Stimulated activated CD4-positive, alpha-beta T cell treated with anti-CD3 and anti-CD28 coated beads, Interleukin-2, amount 100 ng/mL, for 4 hours (primary cell): ENCODE data around the gene PARD3.
"Not testable (repeated sequence)": the region's sequence is repeated elsewhere in the genome, so short reads cannot be mapped to it uniquely, and the experiment has no call there.

Experiments used
- DNase-seq: peaks from one replicate; pipeline ENCODE4 v3.0.0-alpha.2; 2020; ENCODE audit warnings: low read depth

The PARD3 gene

DNA sequence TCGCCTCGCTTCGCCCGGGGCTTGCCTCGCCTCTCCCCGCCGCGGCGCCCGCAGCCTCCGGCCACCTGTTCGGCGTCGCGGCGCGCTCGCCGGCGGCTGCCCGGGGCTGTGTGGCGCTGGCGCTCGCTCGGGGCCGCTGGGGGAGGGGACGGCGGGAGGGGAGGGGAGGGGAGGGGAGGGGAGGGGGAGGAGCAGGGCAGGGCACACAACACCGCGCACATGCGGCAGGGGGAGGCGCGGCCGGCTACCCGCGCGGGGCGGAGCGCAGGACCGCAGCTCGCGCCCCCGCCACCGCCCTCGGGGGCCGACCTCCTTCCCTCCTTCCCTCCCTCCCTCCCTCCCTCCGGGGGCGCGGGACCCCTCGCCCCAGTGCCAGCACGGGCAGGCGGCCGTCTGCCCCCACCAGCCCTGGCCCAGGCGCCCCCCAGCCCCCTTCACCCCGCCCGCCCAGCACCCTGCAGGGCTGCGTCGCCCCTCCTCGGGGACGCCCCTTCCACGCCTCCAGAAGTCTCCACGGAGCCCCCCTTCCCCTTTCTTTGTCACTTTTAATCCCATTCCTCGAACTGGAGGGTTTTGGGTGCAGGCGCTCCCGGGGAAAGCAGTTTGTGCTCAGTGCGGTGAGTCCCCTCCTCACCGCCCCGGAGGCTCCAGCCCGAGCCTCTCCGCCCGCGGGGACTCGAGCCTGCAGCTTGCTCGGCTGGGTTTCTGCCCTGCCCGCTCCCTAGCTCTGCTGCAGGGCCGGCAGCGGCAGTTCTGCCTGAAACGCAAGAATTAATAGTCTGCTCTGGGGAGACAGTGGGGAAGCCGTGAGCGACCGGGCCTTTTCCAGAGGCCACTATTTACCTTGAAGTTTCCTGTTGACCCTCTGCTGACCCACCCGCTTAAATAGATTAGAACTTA lies at the start of gene PARD3:
Gene PARD3, minus strand, starts transcription at position 112 of the 900 bp plus-strand sequence. CDS start 301 bp downstream, outside the sequence.
- DNase-seq = no peak

DNA sequence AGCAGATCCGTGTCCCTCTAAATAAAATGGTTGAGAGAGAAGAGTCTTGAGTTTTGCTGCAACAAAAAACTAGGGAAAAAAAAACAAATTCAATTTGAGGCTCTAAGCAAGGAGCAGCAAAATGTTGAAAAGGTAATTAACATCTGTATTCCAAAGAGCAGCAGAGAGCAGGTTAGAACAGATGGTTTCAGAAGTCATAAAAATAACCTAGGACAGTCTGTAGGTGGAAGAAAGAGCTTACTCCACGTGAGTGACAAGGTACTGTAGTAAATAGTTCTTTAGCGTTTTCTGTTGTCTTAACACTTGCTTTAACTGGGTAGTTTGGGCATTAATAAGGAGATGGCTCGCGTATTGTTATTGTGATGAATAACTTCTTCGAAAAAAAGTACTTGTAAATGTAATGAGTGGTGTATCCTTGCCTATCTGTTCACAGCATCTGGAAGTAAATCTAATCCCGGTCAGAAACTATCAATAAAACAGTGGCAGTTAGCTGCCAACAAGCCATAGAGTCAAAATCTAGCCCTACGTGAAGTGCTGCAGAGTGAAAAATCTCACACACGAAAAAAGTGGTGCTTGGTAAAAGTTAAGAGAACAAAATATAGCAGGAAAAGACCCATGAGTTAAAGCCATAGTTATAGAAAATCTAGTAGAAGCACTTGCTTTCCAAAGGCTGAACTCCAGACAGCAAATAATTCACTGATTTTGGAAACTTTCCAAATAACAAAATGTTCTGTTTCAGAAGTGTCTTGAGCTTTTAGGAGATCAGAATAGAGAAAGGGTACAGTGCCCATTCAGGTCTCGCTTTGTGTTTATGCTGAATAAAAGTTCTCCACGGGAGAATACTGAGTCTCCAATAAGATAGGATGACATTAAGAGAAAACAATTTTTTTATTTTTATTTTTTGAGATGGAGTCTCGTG lies 49.3 kb upstream of the PARD3 start:
- no peak for DNase-seq

DNA sequence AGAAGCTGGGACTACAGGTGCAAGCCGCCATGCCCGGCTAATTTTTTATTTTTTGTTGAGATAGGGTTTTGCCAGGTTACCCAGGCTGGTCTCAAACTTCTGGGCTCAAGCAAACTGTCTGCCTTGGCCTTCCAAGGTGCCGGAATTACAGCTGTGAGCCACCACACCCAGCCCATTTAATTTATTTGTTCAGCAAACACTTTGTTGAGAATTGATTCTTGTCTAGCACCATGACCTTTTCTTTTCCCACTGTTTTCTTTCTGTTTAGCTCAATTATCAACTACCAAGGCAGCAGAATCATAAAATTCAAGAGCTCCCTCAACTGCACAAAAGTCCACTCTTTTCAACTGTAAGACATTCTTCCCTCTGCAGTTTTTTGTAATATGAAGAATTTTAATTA lies 47.8 kb upstream of the PARD3 start:
- DNase-seq = no peak

DNA sequence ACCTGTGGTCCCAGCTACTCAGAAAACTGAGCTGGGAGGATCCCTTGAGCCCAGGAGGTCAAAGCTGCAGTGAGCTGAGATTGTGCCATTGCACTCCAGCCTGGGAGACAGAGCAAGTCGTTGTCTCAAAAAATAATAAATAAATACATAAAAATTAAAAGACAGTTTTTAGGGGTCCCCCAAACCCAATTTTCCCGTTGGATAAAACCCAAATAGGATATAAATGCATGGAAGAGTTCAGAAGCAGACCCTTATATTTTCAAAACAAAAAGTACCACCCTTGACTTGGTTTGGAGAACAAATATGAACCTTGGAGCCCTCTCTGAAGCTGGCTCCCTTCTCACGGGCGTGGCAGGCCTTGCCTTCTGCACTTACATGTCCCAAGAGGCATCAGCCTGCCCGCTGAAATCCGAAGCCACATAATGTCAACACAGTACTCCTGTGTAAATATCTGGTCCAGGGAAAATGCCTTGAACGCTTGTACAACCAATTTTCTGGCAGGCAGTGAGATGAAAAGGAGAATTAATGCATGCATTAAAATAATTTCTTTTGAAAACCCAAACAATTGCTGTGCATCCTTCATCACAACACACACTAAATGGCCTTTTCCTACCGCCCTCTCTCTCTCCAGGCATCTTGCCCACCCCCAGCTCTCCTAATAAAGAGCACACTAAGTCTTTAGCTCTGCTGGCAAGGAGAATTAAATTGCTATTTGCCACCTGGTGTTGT lies 46.4 kb upstream of the PARD3 start:
- DNase-seq = no peak

DNA sequence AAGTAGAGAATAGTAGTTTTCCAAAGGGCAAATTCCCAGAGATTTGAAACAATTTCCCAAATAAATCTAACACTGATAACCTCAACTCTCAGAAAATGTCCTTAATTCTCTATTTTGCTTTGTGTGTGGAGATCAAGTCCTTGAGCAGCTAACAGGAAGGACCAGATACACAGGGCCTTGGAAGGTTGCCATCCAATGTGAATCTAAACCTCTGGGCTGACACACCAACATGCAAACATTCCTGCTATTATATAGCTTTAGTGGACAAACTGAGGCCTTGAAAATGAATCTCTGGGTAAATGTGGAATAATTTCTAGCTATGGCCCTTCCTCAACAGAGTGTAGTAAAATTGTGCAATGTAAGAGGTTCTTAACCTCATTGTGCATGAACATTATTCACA lies 44.1 kb upstream of the PARD3 start:
- no peak for DNase-seq

DNA sequence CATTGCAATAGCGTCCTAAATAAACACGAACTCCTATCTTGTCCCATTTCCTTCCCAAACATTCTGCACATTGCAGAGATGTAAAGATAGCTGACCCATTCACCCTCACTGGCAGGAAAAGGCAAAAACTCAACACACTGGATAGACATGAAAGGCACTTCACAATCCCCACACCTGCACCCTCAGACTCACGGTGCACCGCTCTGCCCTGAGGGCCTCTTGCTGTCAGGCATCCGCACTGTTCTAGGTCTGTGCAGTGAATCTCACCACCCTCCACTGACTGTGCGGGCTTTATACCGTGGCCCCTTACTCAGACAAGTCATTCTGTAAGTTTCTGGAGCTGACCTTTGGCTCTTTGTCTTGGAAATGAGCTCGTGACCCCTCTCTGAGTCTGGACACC lies 42.9 kb upstream of the PARD3 start:
- no peak for DNase-seq

DNA sequence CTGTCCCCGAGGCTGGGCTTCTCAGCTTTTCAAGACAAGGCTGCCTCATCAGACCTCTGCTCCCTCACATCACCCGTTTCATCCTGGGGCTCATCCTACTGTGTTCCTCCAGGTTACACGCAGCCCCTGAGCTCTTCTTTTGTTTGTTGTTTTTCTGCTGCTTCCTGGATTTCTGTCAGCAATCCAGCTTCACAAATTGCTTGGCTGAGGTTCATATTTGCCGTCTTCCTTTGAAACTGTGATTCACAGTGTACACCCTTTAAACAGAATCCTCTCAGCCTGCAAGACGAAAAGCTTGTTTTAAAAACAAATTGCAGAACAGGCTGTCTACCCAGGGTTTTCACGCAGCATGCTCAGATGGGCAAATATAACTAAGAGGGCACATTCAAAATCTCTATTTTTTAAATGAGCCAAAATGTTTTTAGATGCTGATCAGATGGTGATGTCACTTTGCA lies 39.1 kb upstream of the PARD3 start:
- DNase-seq = no peak

DNA sequence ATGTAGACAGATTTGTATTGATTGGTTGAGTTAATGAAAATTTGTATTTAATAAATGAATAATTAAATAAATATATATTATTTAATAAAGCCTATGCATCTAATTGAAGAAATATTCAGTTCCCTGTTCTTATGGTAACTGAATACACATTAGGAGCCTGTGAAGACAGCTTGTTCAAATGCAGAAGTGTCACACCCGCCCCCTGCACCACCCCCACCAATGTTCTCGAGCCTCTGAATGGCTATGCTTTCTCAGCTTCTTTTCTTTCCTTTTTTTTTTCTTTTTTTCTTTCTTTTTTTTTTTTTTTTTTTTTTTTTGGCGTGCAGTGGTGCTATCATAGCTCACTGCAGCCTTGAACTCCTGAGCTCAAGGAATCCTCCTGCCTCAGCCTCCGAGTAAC lies 38.3 kb upstream of the PARD3 start:
- DNase-seq = no peak

DNA sequence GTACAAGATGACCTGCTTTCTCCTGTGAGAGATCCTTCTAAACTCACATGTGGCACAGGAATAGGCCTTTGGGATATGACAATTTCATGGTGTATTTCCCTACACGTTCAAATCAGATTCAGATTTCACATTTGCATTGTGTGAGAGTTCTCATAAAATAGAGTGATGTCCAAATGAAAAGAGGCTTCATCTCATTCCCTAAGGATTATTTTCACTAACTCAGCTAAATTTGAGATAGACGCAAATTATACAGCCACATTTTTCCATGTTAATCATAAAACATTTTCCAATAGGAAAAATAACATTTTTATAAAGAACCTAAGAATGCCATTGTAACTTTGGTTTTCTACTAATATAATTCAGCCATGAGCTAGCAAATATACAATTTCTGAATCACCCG lies 35.5 kb upstream of the PARD3 start:
- DNase-seq = no peak

DNA sequence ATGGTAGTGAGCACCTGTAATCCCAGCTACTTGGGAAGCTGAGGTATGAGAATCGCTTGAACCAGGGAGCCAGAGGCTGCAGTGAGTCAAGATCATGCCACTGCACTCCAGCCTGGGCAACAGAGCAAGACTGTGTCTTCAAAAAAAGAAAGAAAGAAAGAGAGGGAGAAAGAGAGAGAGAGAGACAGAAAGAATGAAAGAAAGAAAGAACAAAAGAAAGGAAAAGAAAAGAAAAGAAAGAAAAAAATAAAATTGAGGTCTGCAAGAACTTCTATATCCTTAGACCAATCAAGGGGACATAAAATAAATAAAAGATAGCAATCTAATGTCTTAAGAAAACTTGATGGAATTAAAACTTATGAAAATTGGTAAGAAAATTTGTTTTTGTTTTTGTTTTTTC lies 34.9 kb upstream of the PARD3 start:
- no peak for DNase-seq

DNA sequence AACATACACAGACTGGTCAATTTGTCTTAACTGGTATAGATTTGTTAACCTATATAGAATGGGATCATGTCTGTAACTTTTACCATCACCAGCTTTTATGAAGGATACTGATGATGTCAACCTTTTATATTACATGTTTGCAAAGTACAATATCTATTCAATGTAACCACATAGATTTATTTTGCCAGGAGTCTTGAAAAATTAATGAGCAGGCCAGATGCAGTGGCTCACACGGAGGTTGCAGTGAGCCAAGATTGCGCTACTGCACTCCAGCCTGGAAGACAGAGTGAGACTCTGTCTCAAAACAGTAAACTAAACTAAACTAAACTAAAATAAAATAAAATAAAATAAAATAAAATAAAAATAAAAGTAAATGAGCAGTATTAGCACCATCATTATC lies 30.0 kb upstream of the PARD3 start:
- no peak for DNase-seq

DNA sequence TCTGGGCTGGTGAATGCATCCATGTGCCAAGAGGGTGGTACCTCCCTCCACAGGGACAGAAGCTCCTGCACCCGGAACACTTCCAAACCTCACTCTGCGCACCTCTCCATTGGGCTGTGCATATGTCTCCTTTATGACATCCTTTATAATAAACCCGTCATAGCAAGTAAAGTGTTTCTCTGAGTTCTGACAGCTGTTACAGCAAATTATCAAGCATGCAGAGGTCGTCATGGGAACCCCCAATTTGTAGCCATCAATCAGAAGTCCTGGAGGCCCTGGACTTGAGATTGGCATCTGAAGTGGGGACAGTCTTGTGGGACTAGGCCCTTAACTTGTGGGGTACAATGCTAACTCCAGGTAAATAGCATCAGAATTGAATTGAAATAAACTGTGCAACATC lies 29.4 kb upstream of the PARD3 start:
- DNase-seq = no peak

DNA sequence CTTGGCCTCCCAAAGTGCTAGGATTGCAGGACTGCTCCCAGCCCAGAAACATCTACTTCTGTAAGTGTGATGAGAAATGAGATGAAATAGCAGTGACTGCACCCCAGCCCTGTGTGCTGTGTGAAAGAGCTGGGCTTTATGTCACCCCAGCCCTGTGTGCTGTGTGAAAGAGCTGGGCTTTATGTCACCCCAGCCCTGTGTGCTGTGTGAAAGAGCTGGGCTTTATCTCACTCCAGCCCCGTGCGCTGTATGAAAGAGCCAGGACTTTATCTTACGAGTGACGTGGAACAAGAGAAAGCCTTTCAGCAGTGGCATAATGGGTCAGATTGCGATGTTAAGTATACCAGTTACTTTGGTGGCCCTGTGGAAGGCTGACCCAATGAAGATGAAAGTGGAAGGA lies 28.4 kb upstream of the PARD3 start:
- not testable (repeated sequence) for DNase-seq

DNA sequence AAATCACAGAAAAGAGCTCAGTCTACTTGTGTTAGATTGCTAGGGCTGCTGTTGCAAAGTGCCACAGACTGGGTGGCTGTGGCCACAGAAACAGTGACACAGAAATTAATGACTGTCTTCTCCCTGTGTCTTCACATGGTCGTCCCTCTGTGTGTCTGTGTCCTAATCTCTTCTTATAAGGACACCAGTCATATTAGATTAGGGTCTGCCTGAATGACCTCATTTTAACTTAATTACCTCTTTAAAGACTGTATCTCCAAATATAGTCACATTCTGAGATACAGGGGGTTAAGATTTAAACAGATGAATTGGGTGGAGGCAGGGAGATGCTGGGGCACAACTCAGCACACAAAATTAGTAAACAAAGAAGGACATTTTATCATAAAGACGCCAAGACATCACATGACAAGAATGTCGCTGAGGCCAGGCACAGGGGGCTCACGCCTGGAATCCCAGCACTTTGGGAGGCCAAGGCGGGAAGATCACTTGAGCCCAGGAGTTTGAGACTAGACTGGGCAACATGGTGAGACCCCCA lies 23.3 kb upstream of the PARD3 start:
- no peak for DNase-seq

DNA sequence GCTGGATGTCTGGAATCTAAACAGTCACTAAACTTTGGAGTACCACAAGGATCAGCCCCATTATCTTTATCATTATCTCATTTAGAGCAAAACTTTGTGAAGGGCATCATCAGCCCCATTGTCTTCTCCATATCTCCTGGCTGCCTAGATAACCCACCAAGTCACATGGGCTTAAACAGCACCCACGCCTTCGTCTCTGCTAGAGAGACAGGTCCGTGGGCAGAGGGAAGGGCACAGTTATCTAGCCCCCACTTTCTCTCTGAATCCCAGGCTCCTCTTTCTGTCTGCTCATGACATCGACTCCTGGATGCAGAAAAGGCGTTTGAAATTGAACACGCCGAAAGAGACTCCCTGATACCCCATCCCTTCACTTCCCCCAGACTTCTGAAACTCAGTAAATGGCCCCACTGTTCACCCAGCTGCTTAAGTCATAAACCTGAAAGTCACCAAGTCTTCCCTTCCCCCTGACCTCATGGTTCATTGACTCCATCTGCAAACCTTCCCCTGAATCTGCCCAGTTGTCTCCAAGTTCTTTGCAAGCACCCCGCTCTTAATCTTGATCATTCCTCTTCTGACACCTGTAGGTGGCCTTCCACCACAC lies 20.9 kb upstream of the PARD3 start:
- DNase-seq = no peak

DNA sequence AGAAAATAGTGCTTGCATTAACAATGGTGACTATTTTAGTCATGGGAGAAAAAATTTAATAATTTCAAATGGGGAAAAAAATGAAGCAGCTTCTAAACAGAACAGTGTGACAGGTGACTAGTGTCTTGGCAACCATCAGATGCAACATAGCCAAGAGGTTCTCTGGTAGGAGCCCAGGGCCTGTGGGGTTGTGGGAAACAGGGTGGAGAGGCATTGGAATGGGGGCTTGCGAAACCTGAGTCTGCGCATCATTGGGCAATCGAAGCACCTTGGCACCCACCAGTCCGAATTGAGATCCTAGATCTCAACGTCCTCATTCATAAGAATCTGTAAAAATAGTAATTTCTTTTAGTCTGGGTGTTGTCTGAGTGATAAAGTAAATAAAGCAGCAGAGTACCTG lies 19.2 kb upstream of the PARD3 start:
- no peak for DNase-seq

DNA sequence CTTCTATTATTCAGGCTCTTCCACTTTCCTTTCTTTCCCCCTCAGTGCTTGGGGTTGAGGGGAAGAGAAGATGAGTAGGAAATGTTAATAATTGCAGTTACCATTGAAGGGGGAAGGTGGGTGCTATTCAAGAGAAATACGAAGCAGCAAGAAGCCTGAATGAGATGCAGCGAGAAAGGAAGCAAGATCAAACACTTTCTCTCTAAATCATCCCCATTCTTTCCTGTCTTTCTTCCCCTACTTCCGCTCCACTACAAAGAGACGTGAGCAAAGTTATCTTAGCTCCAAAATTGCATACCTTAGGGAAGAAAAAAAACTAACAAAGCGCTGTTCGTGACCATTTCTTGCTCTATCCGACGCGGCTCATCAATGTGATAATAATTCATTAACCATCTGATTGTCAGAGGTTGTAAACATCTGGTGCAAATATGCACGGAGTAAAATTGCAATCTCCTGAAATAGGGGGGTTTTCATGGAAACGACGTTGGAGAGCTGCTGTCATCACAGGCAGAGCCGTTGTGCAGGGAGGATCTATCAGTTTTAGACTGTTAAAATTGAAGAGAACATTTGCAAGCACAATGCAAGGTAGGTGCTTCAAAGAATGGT lies 15.2 kb upstream of the PARD3 start:
- DNase-seq = no peak

DNA sequence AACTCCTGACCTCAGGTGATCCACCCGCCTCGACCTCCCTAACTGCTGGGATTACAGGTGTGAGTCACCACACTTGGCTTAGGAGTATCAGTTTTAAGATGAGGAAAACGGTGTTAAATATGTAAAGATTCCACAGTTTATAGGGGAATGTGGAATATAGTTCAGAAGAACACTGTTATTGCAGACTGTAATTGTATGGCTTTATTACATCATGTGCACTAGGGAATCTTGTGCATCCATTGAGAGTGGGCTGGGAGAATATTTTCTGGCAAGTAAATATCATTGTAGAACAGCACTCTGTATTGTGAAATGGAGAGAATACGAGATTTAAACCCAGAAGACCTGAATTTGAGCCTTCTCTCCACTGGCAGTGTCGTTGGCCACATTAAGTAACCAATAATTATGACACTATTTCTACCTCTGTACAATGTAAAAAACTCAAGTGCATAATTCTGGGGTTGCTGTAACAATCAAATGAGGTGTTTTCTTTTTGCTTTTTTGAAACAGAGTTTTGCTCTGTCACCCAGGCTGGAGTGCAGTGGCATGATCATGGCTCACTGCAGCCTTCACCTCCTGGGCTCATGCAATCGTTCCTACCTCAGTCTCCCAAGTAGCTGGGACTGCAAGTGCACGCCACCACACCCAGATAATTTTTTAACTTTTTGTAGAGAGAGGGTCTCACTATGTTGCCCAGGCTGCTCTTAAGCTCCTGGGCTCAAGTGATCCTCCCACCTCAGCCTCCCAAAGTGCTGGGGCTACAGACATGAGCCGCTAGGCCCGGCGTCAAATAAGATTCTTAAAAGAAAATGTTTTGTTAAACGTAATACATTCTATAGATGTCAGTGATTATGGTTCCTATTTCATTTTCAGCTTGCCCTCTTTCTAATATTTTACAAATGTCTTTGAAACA lies 12.0 kb upstream of the PARD3 start:
- no peak for DNase-seq

DNA sequence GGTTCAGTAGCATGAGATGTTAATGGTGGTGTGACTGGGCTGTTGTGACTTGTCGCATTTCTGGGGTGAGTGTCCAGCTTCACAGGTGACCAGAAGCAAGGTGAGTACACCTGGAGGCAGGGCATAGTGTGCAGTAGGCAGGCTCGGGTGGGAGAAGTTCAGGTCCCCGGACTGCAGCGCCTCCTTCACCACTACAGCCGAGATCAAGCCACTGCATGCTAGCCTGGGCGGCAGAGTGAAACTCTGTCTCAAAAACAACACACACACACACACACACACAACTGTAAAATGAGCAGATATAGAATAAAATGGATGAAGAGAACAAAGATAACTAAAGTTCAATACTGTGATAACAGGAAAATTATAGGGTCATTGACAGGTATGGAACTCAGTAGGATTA lies 11.1 kb upstream of the PARD3 start:
- DNase-seq = no peak

DNA sequence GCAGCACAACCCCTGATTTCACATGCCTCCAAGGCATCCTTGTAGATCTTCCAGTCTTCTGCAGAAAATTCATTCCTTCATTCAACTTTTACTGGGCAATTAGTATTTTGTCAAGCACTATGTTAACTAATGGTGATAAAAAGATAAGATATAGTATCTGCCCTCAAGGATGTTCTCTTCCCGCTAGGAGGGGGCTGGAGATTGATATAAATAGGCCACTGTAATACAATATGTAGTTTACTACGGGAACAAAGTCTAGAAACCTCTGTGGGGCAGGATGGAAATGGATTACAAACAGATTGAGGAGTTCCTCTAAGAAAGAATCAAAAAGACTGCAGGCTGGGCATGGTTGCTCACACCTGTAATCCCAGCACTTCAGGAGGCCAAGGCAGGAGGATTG lies 10.3 kb upstream of the PARD3 start:
- no peak for DNase-seq
